HG02884 (cell line): ENCODE results near the gene KAZN.

Experiments
- ATAC-seq: cut with Tn5 transposase; IDR thresholded peaks from one replicate; pipeline ENCODE4 v1.9.1; 2021; ENCODE audit warnings: mild to moderate bottlenecking, moderate library complexity; ENCODE audit not compliant: unreplicated experiment

The KAZN gene

DNA sequence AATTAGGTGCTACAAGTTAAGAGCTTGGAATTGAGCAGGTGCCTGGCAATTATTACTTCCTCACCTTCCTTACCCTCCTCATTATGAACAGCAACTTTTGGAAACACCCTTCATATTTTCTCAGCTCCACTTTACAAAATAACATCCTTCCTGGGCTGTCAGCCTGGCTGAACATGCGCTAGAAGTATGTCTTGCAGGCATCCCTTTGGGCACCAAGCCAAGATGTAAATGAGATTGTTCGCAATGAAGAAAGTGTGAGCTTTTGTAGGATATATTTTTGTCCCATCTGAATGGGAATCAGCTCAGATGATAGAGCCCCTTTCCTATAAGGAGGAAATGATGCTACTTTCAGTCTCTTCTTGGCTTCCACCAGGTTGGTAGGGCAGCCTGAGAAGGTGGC, 245.9 kb downstream of the KAZN start:
- no peak for ATAC-seq

GRCh38 chr1:14844923-14845617, 246.6 kb downstream of the KAZN start:
- ATAC-seq, result no peak

GRCh38 chr1:14845851-14846250, 247.4 kb downstream of the KAZN start:
- no peak for ATAC-seq

DNA sequence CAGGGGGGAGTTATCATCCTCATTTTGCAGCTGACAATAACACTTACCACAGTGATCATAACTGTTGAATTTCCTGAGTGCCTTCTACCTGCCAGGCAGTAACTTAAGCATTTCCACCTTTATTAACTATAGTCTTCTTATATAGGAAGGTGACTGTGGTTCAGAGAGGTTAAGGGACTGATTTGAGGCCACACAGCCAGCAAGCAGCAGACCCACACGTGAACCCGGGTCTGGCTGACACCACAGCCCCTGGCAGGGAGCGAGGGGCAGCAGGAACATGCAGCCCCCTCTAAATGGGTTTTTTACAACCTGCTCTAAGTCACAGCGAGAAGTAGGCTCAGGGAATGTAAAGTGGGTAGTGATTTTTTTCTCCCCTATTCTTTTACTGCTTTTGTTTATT, 248.2 kb downstream of the KAZN start:
- no peak for ATAC-seq

- no peak for ATAC-seq
Observed at GRCh38 chr1:14848203-14848602, 249.7 kb downstream of the KAZN start.

DNA sequence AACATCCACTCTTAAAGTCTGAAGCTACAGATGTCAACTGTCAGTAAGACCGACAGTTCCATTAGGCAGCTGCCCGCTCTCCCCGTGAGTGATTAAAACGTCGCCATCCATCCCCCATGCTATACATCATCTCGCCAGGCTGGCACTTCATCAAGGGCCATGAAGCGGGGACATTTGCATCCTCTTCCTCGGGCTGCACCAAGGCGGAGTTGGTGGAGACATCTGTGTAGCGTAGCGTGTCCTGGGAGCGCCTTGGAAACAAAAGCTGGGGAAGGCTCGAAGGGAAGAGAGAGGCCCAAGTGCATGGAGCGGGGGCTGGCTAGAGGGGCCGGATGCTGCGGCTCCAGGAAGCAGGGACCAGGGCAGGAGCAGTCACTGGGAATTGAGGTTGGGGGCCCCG, 250.1 kb downstream of the KAZN start:
- ATAC-seq, result no peak

- no peak for ATAC-seq
Observed at GRCh38 chr1:14849038-14849437, 250.6 kb downstream of the KAZN start.

GRCh38 chr1:14850563-14850962, 252.1 kb downstream of the KAZN start:
- ATAC-seq, result no peak

DNA sequence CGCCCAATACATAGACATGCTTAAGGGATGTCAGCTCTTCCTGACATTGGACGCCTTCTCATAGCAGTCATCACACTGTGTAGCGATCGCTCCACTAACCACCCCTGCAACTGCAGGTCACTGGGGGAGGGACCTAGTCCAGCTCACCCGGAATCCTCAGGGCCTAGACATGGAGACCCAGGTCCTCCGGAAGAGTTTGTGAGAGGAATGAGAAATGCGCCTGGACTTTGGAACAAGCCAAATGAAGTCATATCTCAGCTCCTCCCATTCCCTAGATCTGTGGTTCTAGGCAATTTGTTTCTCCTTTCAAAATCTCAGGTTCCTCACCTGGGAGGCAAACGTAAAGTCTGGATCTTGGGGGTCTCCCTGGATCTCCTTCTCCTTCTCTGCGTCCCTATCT, 253.3 kb downstream of the KAZN start:
- no peak for ATAC-seq

DNA sequence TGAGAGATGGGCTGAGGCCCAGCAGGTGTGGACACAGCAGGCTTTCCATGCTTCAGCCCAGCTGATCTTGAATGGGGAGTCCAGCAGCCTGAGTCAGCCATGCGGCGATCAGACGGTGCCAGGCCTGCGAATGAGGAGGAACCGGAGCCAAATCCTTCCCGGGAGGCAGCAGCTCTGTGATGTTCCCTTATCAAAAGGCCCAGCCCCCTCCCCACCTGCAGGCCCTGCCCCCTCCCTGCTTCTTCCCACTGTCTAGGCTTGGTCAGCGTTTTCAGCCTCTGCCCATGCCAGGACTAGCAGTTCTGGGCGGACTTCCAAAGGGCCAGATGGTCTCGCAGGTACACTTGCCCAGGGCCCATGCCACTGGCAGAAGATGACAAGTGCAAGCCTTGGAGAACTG, 253.8 kb downstream of the KAZN start:
- no peak for ATAC-seq

GRCh38 chr1:14853518-14853917, 255.0 kb downstream of the KAZN start:
- ATAC-seq, result no peak

DNA sequence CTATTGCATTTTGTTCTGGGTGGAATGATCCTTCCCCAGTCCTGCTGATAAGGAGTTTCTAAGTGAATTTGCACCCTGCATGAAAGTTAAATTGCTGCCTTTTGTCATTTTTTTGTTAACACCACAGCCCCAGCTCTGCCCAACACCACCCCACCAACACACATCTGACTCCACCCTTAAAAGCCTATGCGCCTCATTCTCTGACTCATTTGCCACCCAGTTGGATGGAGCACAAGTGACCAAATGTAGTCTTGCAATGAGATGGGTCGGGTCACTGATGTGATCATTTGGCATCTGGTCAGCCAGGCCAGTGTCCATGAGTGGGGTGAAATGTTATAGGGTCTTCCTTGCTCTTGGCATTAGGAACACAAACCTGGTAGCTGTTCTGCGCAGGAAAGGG, 256.8 kb downstream of the KAZN start:
- ATAC-seq, result no peak

- ATAC-seq, result no peak
Observed at GRCh38 chr1:14855801-14856200, 257.3 kb downstream of the KAZN start.

DNA sequence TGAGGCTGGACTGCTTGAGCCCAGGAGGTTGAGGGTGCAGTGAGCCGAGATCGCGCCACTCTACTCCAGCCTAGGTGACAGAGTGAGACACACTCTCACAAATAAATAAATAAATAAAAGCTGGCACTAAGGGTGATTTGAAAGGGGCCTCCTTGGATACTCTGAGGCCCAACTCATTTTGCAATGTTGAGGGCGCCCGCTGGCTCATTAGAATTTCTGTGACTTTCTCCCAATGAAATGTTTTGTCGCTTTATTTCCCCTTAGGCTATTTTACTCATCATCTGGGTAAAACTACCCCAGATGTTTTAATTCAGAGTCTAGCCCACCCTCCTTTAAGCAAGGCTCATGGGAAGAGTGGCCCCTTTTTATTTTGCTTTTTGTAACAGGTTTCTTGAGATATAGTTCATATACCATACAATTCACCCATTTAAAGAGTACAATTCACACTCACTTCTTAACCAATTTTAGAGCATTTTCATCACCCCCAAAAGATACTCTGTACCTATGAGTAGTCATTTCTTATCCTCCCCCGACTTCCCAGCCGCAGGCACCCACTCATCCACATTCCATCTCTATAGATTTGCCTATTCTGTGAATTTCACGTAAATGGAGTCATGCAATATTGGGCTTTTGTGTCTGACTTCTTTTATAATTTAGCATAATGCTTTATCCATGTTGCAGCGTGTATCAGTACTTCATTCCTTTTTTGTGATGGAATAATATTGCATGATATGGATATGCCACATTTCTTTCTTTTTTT, 259.1 kb downstream of the KAZN start:
- ATAC-seq, result no peak

DNA sequence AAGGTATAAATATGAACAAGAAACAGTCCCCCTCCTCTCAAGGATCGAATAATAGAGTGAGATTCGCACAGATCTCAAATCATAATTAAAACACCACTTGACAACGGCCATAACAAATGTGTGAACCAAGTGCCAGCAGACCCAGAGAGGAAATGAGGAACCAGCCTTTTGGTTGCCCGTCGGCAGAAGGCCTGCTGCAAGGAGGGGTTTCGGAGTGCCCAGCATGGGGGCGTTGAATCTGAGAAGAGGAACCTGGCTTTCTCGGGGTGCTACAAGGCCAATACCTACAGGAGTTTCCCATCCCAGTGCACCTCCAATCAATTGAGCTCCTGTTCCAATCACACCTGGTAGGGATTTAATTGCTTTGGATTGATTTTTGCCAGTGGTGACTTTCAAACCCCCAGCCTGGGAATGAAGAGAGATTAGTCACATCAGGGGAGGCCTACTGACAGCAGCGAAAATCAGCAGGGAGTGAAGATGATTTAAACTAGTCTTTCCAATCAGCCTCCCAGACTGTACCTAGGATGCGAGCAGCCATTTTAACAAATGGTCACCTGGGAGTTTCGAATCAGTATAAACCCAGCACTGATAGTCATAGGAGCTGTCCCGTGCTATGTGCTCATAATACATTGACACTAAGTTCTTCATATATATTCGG, 263.8 kb downstream of the KAZN start:
- ATAC-seq, result no peak

GRCh38 chr1:14865106-14865505, 266.6 kb downstream of the KAZN start:
- no peak for ATAC-seq

GRCh38 chr1:14866911-14867612, 268.6 kb downstream of the KAZN start:
- ATAC-seq, result no peak

DNA sequence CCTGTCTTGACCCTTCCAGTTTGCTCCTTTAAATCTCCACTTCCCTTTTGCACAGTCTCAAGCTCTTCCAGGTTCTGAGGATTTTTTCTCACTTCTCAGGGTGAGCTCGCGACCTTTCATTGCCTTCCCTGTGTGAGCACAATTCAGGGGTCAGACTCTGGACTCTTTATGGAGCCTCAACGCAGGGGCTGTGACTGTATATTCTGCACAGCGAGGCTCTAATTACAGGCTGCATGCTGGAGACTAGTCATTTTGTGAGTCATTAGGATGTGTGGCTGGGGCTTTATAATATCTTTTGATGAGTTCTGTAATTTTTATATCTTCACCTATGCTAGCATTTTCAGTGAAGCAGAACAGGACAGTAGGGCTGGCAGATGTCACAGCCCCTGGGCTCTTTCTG, 270.7 kb downstream of the KAZN start:
- no peak for ATAC-seq

DNA sequence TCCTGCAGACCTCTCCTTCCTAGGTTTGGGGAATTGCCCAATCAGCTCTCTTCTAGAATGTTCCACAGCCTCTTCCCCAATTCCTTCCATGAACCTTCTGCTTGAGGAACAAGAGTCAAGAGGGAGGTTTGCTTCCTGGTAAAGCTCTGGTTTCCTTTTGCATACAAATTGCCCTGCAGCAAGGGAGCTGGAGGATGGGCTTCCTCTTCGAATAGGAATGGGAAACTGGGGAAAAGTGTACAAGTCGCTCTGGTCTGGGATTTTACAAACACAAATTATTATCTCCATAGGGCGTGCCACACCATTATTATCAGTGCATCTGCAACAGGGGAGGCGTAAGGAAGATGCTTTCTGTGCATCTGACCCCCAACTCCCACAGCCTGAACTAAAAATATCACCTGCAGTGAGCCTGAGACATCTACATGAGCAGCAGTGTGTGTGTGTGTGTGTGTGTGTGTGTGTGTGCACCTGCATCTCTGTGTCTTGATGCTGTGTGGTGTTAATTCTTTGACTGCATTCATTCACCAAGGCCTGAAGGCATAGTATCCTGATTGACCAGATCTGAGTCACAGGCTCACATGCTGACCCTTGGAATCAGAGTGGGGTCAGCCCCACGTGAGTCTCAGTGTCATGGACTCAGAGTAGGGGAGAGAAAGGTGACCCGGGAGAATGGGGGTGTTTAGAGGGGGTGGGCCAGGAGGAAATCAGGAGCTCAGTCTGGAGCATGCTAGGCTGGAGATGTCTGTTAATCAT, 272.9 kb downstream of the KAZN start:
- no peak for ATAC-seq

DNA sequence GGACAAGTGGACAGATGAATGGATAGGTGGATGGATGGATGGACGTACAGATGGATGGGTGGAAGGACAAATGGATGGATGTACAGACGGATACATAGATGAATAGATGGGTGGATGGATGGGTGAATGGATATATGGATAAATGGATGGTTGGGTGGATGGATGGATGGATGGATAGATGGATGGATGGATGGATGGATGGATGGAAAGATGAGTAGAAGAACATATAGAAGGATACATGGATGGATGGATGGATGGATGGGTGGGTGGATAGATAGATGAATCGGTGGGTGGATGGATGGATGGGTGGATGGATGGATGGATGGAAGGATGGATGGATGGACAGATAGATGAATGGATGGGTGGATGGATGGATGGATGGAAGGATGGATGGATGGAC, 274.3 kb downstream of the KAZN start:
- ATAC-seq, result no peak

DNA sequence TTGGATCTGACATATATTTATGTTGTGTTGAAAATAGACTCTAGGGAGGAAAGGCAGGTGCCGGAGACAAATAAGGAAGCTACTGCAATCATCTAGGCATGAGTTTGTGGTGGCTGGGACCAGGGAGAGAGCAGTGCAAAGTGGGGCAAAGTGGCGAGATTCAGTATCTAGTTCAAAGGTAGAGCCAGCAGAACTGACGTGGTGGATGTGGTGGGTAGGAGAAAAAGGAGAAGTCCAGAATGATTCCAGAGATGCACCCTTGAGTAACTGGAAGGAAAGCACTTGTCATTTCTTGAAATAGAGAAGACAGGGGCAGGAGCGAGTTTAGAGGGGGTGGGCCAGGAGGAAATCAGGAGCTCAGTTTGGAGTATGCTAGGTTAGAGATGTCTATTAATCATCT, 275.2 kb downstream of the KAZN start:
- no peak for ATAC-seq
